A549 (cell line): ENCODE data around the gene CDH4. TPM values are rescaled to one million over a fixed set of nuclear protein-coding genes. Genes with fewer than 3 reads are reported as not detected.

Source experiments
- ATAC-seq, 2 experiments: fragments of 200-7000 bp in 1 of 2; fragments of >200 bp in 1 of 2; cut with Nextera tagmentation in 1 of 2; cut with Tn5 transposase in 1 of 2; 3 replicates each; pipeline versions ENCODE4 v1.8.0 to v1.9.1; 2018 to 2020; ENCODE audit warnings: mild to moderate bottlenecking in 1 of 2, moderate library complexity in 1 of 2
- CTCF ChIA-PET: fragments of 300-600 bp; sonication (Branson Sonifier 250); formaldehyde crosslinking; extraction: SDS; loops from one replicate; lab custom pipeline; 2021; ENCODE audit warnings: antibody characterized with exemption, inconsistent platforms; lab: Yijun Ruan, JAX
- POLR2A ChIA-PET: fragments of 350-600 bp; formaldehyde crosslinking; extraction: SDS; loops from one replicate; lab custom pipeline; 2021; ENCODE audit warnings: antibody characterized with exemption, inconsistent platforms; lab: Yijun Ruan, JAX
- DNase-seq, 2 experiments: peaks; one replicate each; pipeline versions ENCODE4 v3.0.0 to v3.0.0-alpha.2; 2011 to 2016; ENCODE audit warnings: low read depth in 1 of 2, low spot score in 1 of 2
- FAIRE-seq: peaks from 2 replicates; lab custom pipeline; 2011; peaks lifted over from hg19 to GRCh38; lab: Jason Lieb, UNC
- H3K27ac ChIP-seq, 2 experiments: fragments of >200 bp; sonication (Bioruptor Twin); formaldehyde crosslinking; 3 replicates each; pipeline ENCODE4 v1.5.1; 2016 to 2017
- H3K4me1 ChIP-seq: fragments of >200 bp; sonication (Bioruptor Twin); formaldehyde crosslinking; 3 replicates; pipeline ENCODE4 v1.6.1; 2016
- H3K4me2 ChIP-seq: fragments of >200 bp; sonication (Bioruptor Twin); formaldehyde crosslinking; 3 replicates; pipeline ENCODE4 v1.6.1; 2016
- H3K4me3 ChIP-seq: fragments of >200 bp; sonication (Bioruptor Twin); formaldehyde crosslinking; 3 replicates; pipeline ENCODE4 v1.5.1; 2016
- H3K9me3 ChIP-seq: fragments of >200 bp; sonication (Bioruptor Twin); formaldehyde crosslinking; 3 replicates; pipeline ENCODE4 v1.6.1; 2016
- CBX2 ChIP-seq: fragments of 200-600 bp; sonication (generic); IDR thresholded peaks from 2 replicates; pipeline ENCODE4 v1.6.1; 2016; ENCODE audit warnings: low read depth, mild to moderate bottlenecking, borderline replicate concordance
- EHF ChIP-seq: fragments of 250-450 bp; sonication (Bioruptor Pico); IDR thresholded peaks from 2 replicates; pipeline ENCODE4 v1.5.0; 2020; ENCODE audit warnings: mild to moderate bottlenecking
- EP300 ChIP-seq, 2 experiments: fragments of >200 bp; sonication (Bioruptor Twin); formaldehyde crosslinking; IDR thresholded peaks; 2 replicates in 1 of 2; 3 replicates in 1 of 2; pipeline ENCODE4 v1.6.1; 2016 to 2017
- HDAC2 ChIP-seq: fragments of 200-600 bp; sonication (generic); IDR thresholded peaks from 2 replicates; pipeline ENCODE4 v1.6.1; 2016
- HOXA7 ChIP-seq: fragments of 250-450 bp; sonication (Bioruptor Pico); IDR thresholded peaks from 2 replicates; pipeline ENCODE4 v1.5.0; 2020; ENCODE audit warnings: mild to moderate bottlenecking, moderate library complexity
- HOXB13 ChIP-seq: fragments of 250-450 bp; sonication (Bioruptor Pico); IDR thresholded peaks from 2 replicates; pipeline ENCODE4 v1.5.0; 2020; ENCODE audit warnings: low read depth, mild to moderate bottlenecking, moderate library complexity
- HOXB5 ChIP-seq: fragments of 250-450 bp; sonication (Bioruptor Pico); IDR thresholded peaks from 2 replicates; pipeline ENCODE4 v1.5.0; 2020; ENCODE audit warnings: mild to moderate bottlenecking, moderate library complexity
- KDM1A ChIP-seq: fragments of 200-600 bp; sonication (generic); IDR thresholded peaks from 2 replicates; pipeline ENCODE4 v1.6.1; 2016; ENCODE audit warnings: low read depth, mild to moderate bottlenecking
- MYC ChIP-seq: IDR thresholded peaks from 2 replicates; pipeline ENCODE4 v1.6.1; 2012; ENCODE audit warnings: mild to moderate bottlenecking, inconsistent platforms, low read length, improper control_type of control experiment, borderline replicate concordance
- NPAS2 ChIP-seq: fragments of 250-450 bp; sonication (Bioruptor Pico); IDR thresholded peaks from 2 replicates; pipeline ENCODE4 v1.8.0; 2022; ENCODE audit warnings: mild to moderate bottlenecking, moderate library complexity, borderline replicate concordance
- NR3C1 ChIP-seq: fragments of >200 bp; sonication (Bioruptor Twin); formaldehyde crosslinking; IDR thresholded peaks from 3 replicates; pipeline ENCODE4 v1.6.1; 2017
- PHF8 ChIP-seq: fragments of 200-600 bp; sonication (generic); IDR thresholded peaks from 2 replicates; pipeline ENCODE4 v1.6.1; 2016; ENCODE audit warnings: low read depth, mild to moderate bottlenecking, antibody characterized with exemption, moderate library complexity, borderline replicate concordance
- SMC3 ChIP-seq: fragments of >200 bp; sonication (Bioruptor Twin); formaldehyde crosslinking; IDR thresholded peaks from 3 replicates; pipeline ENCODE4 v1.6.1; 2018; ENCODE audit warnings: inconsistent platforms
- TFCP2L1 ChIP-seq: fragments of 250-450 bp; sonication (Bioruptor Pico); IDR thresholded peaks from 2 replicates; pipeline ENCODE4 v1.5.0; 2021; ENCODE audit warnings: mild to moderate bottlenecking
- ZSCAN20 ChIP-seq: fragments of 250-450 bp; sonication (Bioruptor Pico); IDR thresholded peaks from 2 replicates; pipeline ENCODE4 v1.8.0; 2022; ENCODE audit warnings: mild to moderate bottlenecking, moderate library complexity
- WGBS: methylation state at CpG from one replicate; pipeline ENCODE4 v1.1.6; 2017; ENCODE audit errors: missing lambda C conversion rate; 5-methylcytosine and 5-hydroxymethylcytosine counted together
- polyA plus RNA-seq, 4 experiments: library from polyadenylated mRNA; depleted of rRNA in 3 of 4; stranded (reverse); fragments of >200 nt; fragmentation: RNase III in 1 of 4; extraction: RNeasy Plus Mini Kit Qiagen cat#74134 plus additional on column Dnase treatment in 1 of 4; gene quantifications; 2 replicates in 3 of 4; 3 replicates in 1 of 4; pipeline ENCODE4 v1.2.3, GENCODE V29; 2011 to 2017
- TF ChIP-seq, protein P1 (sequence below): IDR thresholded peaks from 2 replicates; pipeline ENCODE4 v1.6.1; 2012
- TF ChIP-seq, protein P2 (sequence below): fragments of 150-350 bp; IDR thresholded peaks from 2 replicates; pipeline ENCODE4 v1.6.1; 2014; ENCODE audit warnings: low read depth, mild to moderate bottlenecking, low read length
- TF ChIP-seq, protein P3 (sequence below): fragments of 250-450 bp; sonication (Bioruptor Pico); IDR thresholded peaks from 2 replicates; pipeline ENCODE4 v1.5.0; 2021; ENCODE audit warnings: mild to moderate bottlenecking, moderate library complexity, borderline replicate concordance
- TF ChIP-seq, protein P4 (sequence below): fragments of >200 bp; sonication (Bioruptor Twin); formaldehyde crosslinking; IDR thresholded peaks from 2 replicates; pipeline ENCODE4 v1.6.1; 2016
- TF ChIP-seq, protein P5 (sequence below): fragments of >200 bp; sonication (Bioruptor Twin); formaldehyde crosslinking; IDR thresholded peaks from 3 replicates; pipeline ENCODE4 v1.6.1; 2016
- TF ChIP-seq, protein P6 (sequence below): fragments of 250-450 bp; sonication (Bioruptor Pico); IDR thresholded peaks from 2 replicates; pipeline ENCODE4 v1.5.0; 2020; ENCODE audit warnings: low read depth, mild to moderate bottlenecking, moderate library complexity

Gene CDH4
- polyA plus RNA-seq, 2 of the 4 experiments (the other 2 are of a cell fraction), result 3.4 to 10.3 TPM

DNA sequence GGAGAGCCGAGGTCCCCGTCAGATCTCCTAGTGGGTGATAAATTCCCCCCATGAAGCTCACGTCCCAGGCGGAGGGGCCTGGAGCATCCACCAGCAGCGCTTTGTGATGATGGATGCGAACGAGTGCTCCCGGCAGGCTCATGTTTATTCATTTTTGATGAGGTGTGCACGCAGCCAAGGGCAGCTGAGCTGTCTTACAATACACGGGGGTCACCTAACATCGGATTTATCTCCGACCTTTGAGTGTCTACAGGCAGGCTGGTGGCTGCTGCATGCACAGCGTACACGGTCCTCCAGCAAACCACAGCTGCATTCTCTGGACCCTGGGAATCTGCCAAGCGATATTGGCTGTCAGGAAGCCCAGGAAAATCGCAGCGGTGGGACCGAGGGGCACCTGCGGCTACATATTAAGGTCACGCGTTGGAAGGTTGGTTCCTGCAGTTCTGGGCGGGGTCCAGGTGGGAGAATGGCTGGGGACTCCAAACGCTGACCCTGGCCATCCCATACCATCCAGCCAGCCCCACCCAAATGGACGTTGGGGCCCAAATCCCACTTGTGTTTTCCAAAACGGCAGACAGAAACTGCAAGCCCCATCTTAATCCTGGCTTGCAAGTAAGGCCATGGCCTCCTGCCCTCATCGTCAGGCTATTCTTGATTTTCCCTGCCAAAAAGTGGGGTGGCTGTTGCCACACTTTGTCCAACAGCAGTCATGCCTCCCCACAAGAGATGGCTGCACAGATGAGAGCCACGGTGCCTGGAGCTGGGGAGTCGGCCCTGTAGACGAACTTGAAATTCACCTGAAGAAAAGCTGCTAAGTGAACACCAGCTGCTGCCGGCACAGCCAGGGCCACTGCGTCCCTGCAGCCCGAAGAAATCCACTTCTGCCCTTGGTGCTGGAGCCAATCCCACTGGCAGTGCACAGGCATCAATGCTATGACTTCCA, 413.7 kb downstream of the CDH4 start (continued):
- TF ChIP-seq, protein P1, sequence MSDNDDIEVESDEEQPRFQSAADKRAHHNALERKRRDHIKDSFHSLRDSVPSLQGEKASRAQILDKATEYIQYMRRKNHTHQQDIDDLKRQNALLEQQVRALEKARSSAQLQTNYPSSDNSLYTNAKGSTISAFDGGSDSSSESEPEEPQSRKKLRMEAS, result no peak
- TF ChIP-seq TFCP2L1 (no peak), MYC (no peak), HOXB5 (no peak), HOXA7 (no peak), ZSCAN20 (CRISPR knock-in tag) (no peak), CBX2 (no peak), NR3C1 (no peak), EP300 (IDR thresholded peaks at IDR 0.05) (no peak)
- TF ChIP-seq, protein P2, sequence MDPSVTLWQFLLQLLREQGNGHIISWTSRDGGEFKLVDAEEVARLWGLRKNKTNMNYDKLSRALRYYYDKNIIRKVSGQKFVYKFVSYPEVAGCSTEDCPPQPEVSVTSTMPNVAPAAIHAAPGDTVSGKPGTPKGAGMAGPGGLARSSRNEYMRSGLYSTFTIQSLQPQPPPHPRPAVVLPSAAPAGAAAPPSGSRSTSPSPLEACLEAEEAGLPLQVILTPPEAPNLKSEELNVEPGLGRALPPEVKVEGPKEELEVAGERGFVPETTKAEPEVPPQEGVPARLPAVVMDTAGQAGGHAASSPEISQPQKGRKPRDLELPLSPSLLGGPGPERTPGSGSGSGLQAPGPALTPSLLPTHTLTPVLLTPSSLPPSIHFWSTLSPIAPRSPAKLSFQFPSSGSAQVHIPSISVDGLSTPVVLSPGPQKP, result no peak

DNA sequence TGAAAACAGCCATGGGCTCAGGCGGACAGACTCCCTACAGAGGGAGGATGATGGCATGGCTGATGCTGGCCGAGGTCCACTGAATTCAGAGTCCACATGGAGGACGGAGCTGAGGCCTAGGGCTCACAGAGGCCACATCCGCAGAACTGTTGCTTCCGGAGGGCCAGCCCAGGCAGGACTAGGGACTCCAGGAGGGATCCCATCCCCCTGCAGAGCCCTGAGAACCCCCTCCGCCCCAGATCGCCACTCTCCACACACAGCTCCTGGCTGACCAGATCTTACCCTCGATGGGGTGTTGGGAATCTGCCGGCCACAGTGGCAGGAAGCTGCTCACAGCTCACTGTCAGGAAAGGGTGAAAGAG, 414.4 kb downstream of the CDH4 start:
- POLR2A ChIA-PET, result no interaction called here
- WGBS, result 87% methylated on average over 3 of the region's 9 CpGs
- no peak overlapping the region for H3K4me2 ChIP-seq
- no peaks in the 10 kb centered on the region for H3K9me3 ChIP-seq
- ATAC-seq (no peak), FAIRE-seq (no peak), DNase-seq (no peak)
- H3K27ac ChIP-seq, result no peak overlapping the region
- no peaks in the 10 kb centered on the region for H3K4me1 ChIP-seq
- CTCF ChIA-PET, result no interaction called here
- H3K4me3 ChIP-seq, result no peak overlapping the region
- TF ChIP-seq PHF8, result no peak
- TF ChIP-seq SMC3, result no peak
- TF ChIP-seq CBX2, result no peak
- TF ChIP-seq, protein P2, result no peak
- TF ChIP-seq, protein P3, sequence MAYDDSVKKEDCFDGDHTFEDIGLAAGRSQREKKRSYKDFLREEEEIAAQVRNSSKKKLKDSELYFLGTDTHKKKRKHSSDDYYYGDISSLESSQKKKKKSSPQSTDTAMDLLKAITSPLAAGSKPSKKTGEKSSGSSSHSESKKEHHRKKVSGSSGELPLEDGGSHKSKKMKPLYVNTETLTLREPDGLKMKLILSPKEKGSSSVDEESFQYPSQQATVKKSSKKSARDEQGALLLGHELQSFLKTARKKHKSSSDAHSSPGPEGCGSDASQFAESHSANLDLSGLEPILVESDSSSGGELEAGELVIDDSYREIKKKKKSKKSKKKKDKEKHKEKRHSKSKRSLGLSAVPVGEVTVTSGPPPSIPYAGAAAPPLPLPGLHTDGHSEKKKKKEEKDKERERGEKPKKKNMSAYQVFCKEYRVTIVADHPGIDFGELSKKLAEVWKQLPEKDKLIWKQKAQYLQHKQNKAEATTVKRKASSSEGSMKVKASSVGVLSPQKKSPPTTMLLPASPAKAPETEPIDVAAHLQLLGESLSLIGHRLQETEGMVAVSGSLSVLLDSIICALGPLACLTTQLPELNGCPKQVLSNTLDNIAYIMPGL, result no peak

DNA sequence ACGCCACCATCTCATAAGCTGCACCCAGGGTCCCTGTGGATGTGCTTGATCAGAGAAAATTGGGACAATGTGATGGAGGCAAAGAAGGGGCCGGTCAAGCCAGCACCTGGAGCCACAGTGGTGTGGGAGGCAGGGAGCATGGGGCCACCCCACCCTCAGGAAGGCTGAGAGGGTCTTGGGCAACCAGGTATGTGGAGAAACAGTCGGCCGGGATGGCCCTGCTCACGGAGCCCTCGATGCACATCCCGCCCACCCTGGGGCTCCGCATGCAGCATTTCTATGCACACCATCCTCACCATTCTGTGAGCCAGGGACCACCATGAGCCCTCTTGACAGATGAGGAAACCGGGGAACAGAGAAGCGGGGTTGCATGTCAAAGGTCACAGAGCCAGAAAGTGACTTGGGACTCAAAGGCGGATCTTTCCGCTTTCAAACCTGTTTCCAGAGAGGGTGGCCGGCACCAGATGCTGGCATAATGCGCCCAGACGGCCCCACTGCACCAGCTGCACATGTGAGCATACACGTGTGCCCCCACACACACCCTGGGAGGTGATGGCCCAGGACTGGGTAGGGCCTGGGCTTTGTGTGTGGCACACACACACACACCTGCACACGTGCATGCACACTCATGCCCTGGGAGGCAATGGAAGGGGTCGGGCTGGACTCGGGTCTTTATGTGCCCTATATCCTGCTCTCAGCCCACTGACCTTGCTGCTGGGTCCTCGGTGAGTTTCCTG, 415.2 kb downstream of the CDH4 start:
- Histone ChIP-seq H3K4me1 (no peaks in the 10 kb centered on the region), H3K9me3 (no peaks in the 10 kb centered on the region), H3K4me3 (no peak overlapping the region), H3K4me2 (no peak overlapping the region), H3K27ac (no peak overlapping the region)
- DNase-seq (no peak), ATAC-seq (no peak), FAIRE-seq (no peak)
- 72% methylated on average over 20 of the region's 20 CpGs for WGBS
- ChIA-PET POLR2A (no interaction called here), CTCF (no interaction called here)
- TF ChIP-seq HOXB13 (CRISPR knock-in tag), result no peak
- TF ChIP-seq, protein P2, result no peak
- TF ChIP-seq EHF (CRISPR knock-in tag), result no peak
- no peak for TF ChIP-seq HDAC2
- TF ChIP-seq ZSCAN20 (CRISPR knock-in tag), result no peak
- no peak for TF ChIP-seq KDM1A
- no peak for TF ChIP-seq NPAS2
- TF ChIP-seq, protein P4, sequence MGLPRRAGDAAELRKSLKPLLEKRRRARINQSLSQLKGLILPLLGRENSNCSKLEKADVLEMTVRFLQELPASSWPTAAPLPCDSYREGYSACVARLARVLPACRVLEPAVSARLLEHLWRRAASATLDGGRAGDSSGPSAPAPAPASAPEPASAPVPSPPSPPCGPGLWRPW, result no peak
- TF ChIP-seq, protein P5, sequence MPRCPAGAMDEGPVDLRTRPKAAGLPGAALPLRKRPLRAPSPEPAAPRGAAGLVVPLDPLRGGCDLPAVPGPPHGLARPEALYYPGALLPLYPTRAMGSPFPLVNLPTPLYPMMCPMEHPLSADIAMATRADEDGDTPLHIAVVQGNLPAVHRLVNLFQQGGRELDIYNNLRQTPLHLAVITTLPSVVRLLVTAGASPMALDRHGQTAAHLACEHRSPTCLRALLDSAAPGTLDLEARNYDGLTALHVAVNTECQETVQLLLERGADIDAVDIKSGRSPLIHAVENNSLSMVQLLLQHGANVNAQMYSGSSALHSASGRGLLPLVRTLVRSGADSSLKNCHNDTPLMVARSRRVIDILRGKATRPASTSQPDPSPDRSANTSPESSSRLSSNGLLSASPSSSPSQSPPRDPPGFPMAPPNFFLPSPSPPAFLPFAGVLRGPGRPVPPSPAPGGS, result no peak
- TF ChIP-seq, protein P6, sequence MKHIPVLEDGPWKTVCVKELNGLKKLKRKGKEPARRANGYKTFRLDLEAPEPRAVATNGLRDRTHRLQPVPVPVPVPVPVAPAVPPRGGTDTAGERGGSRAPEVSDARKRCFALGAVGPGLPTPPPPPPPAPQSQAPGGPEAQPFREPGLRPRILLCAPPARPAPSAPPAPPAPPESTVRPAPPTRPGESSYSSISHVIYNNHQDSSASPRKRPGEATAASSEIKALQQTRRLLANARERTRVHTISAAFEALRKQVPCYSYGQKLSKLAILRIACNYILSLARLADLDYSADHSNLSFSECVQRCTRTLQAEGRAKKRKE (CRISPR knock-in tag), result no peak
- no peak for TF ChIP-seq HOXA7
